BLaER1 (cell line): ENCODE data around the gene INHA.

Experiments
- H3K27ac ChIP-seq: shearing (Covaris generic); formaldehyde crosslinking; 2 replicates; pipeline ENCODE4 v1.8.1; 2022
- H3K27me3 ChIP-seq: shearing (Covaris generic); formaldehyde crosslinking; 2 replicates; pipeline ENCODE4 v1.8.1; 2022
- H3K36me3 ChIP-seq: shearing (Covaris generic); formaldehyde crosslinking; 2 replicates; pipeline ENCODE4 v1.8.1; 2022
- H3K4me1 ChIP-seq: shearing (Covaris generic); formaldehyde crosslinking; 2 replicates; pipeline ENCODE4 v1.8.1; 2022
- H3K4me2 ChIP-seq: shearing (Covaris generic); formaldehyde crosslinking; 2 replicates; pipeline ENCODE4 v1.8.1; 2022
- H3K4me3 ChIP-seq: shearing (Covaris generic); formaldehyde crosslinking; 2 replicates; pipeline ENCODE4 v1.8.1; 2022
- H3K9ac ChIP-seq: shearing (Covaris generic); formaldehyde crosslinking; 2 replicates; pipeline ENCODE4 v1.8.1; 2022
- H3K9me3 ChIP-seq: shearing (Covaris generic); formaldehyde crosslinking; 2 replicates; pipeline ENCODE4 v1.8.1; 2022
- H4K20me1 ChIP-seq: shearing (Covaris generic); formaldehyde crosslinking; 2 replicates; pipeline ENCODE4 v1.8.1; 2022
- Cebpa-rat ChIP-seq: shearing (Covaris generic); IDR thresholded peaks from 2 replicates; pipeline ENCODE4 v1.8.1; 2022

Gene INHA

DNA sequence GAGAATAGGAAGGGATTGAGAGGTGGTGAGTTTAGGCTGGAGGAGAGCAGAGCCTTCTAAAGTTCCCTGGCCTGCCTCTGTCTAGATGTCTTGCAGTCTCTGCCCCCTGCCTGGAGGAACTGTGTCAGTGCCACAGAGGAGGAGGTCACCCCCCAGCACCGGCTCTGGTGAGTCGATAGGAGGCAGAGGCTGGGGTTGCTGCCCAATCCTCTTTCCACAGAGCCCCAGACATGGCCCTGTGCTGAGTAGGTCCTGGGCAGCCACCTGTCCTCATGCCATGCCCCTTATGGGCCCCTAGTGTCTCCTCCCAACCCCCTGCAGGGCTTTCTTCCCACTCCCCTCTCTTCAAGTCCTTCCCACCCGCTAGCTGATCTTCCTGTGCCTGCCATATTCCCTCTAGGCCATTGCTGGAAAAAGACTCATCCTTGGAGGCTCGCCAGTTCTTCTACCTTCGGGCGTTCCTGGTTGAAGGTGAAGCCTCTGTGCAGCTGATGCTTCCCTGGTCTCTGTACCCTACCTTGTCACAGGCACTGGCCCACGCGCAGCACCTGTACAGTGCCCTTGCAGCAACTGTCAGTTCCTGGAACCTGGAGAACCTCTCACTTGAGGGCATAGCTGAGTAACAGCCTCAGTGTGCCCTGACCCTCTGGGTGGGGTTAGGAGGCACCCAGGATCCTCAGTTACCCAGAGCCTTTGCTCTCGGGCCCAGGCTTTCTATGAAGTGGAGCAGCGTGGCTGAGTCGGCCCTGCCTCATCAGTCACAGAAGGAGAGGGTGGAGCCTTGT is 42.2 kb downstream of the INHA start:
- Histone ChIP-seq H3K9ac (no peak overlapping the region), H3K4me2 (peak overlapping the region; percentile 49), H3K36me3 (peaks cover 65% of the 10 kb centered on the region), H3K4me1 (peaks cover 32% of the 10 kb centered on the region), H3K27ac (no peak overlapping the region), H3K9me3 (no peaks in the 10 kb centered on the region), H4K20me1 (peaks cover 16% of the 10 kb centered on the region), H3K4me3 (no peak overlapping the region), H3K27me3 (no peaks in the 10 kb centered on the region)
- TF ChIP-seq Cebpa-rat, result no peak

DNA sequence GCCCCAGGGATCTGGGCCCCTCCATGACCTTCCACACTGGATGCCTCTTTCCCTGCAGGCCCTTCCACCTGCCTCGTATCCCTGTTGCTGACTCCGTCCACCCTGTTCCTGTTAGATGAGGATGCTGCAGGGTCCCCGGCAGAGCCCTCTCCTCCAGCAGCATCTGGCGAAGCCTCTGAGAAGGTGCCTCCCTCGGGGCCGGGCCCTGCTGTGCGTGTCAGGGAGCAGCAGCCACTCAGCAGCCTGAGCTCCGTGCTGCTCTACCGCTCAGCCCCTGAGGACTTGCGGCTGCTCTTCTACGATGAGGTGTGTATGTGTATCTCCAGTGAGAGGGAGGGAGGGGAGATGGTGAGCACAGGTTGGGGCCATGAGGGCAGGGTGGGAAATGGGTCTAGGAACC is 42.9 kb downstream of the INHA start:
- Histone ChIP-seq H3K4me3 (no peak overlapping the region), H4K20me1 (peaks cover 16% of the 10 kb centered on the region), H3K9me3 (no peaks in the 10 kb centered on the region), H3K4me1 (peaks cover 32% of the 10 kb centered on the region), H3K9ac (no peak overlapping the region), H3K27ac (no peak overlapping the region), H3K27me3 (no peaks in the 10 kb centered on the region), H3K4me2 (peak overlapping the region; percentile 49), H3K36me3 (peaks cover 57% of the 10 kb centered on the region)
- TF ChIP-seq Cebpa-rat, result no peak

DNA sequence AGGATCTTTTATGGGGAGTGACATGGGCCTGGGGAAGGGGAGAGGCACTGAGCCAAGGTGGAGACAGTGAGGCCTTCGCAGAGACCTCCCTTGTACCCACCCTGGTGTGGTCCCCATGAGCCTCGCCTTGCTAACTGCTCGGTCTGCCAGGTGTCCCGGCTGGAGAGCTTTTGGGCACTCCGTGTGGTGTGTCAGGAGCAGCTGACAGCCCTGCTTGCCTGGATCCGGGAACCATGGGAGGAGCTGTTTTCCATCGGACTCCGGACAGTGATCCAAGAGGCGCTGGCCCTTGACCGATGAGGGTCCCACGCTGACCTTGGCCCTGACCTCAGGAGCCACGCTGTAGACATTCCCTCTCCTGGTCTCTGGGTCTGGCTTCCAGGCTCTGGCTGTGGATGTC is 43.8 kb downstream of the INHA start:
- no peak overlapping the region for H3K4me3 ChIP-seq
- no peak overlapping the region for H3K27ac ChIP-seq
- peaks cover 49% of the 10 kb centered on the region for H3K36me3 ChIP-seq
- H3K9ac ChIP-seq, result no peak overlapping the region
- no peak overlapping the region for H3K4me2 ChIP-seq
- H3K4me1 ChIP-seq, result peaks cover 32% of the 10 kb centered on the region
- no peaks in the 10 kb centered on the region for H3K9me3 ChIP-seq
- H3K27me3 ChIP-seq, result no peaks in the 10 kb centered on the region
- no peak for TF ChIP-seq Cebpa-rat
- peaks cover 16% of the 10 kb centered on the region for H4K20me1 ChIP-seq

DNA sequence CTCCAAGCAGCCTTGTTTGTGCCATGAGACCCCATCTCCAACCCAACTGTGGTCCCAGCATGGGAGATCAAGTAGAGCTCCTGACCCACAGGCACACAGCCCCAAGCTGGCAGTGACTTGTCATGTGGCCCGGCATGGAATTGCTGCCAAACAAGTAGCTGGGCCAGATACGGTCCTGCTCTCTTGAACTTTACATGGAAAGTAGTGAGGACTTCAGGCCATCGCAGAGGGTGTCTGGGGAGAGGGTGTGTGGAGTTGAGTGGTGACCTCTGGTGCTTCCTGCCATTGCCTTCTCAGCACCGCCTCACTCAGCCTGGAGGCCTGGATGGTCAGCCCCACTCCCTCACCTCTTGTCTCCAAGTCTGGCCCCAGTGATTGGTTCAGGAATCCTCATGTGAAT is 44.4 kb downstream of the INHA start:
- Histone ChIP-seq H3K4me2 (no peak overlapping the region), H3K4me1 (peaks cover 32% of the 10 kb centered on the region), H3K4me3 (no peak overlapping the region), H3K36me3 (peaks cover 42% of the 10 kb centered on the region), H4K20me1 (peaks cover 16% of the 10 kb centered on the region), H3K9me3 (no peaks in the 10 kb centered on the region), H3K27me3 (no peaks in the 10 kb centered on the region), H3K9ac (no peak overlapping the region), H3K27ac (no peak overlapping the region)
- no peak for TF ChIP-seq Cebpa-rat

DNA sequence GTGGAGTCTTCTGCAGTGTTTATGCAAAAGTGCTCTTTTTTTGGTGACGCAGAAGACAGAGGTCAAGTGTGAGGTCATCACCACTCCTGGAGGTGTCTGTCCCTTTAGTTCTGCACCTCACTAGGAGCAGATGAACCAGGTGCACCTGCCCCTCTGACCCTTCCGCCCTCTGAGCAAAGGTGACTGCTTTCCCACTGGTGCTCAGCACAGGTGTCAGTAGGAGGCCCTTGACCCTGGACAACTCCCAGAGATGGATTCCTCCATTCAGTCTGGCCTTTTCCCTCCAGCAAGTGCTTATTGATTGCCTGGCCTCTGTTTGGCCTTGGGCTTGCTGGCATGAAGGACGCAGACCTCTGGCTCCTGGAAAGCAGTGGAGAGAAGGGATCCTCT is 46.6 kb downstream of the INHA start:
- H3K36me3 ChIP-seq, result peaks cover 32% of the 10 kb centered on the region
- peaks cover 18% of the 10 kb centered on the region for H3K4me1 ChIP-seq
- no peaks in the 10 kb centered on the region for H3K27me3 ChIP-seq
- TF ChIP-seq Cebpa-rat, result no peak
- no peaks in the 10 kb centered on the region for H3K9me3 ChIP-seq
- no peak overlapping the region for H3K9ac ChIP-seq
- no peak overlapping the region for H3K4me2 ChIP-seq
- H3K27ac ChIP-seq, result no peak overlapping the region
- H3K4me3 ChIP-seq, result no peak overlapping the region
- peaks cover 16% of the 10 kb centered on the region for H4K20me1 ChIP-seq

DNA sequence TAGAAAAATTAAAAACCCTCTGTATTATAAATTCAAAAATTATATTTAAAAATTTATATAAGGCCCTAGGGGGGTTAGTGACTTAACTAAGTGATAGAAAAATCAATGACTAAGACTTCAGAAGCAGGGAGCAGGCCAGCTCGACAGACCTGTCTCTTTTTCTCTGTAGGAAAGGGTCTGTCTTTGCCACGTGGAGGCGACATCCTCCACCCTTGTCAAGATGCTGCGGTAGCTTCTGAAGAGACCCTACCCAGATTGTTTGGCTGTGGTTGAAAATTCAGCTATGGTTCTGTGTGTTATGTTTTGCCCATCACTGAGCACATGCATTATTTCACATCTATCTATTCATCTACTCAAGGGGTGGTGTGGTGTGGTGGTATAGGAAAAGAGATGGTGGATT is 47.1 kb downstream of the INHA start:
- H3K9ac ChIP-seq, result no peak overlapping the region
- TF ChIP-seq Cebpa-rat, result no peak

DNA sequence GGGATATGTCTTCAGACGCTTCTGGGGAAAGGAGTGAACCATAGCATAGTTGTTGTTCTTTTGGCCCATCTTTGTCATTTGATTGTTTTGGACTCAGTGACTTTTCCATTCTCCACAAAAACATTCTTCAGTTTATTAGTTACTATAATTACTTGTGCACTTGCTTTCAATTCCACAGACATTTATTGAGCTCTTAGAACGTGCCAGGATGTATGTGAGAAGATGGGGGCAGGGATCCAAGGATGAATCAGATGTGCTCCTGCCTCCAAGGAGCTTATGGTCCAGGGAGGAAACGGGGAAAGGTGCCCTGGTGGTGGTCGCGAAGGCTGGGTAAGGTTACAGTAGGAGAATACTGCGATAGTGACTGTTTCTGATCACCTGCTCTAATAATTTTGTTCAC is 48.4 kb downstream of the INHA start:
- no peak for TF ChIP-seq Cebpa-rat
- H3K4me3 ChIP-seq, result no peak overlapping the region
- peaks cover 16% of the 10 kb centered on the region for H3K36me3 ChIP-seq
- H3K9me3 ChIP-seq, result no peaks in the 10 kb centered on the region
- H3K9ac ChIP-seq, result no peak overlapping the region
- no peaks in the 10 kb centered on the region for H4K20me1 ChIP-seq
- peaks cover 2% of the 10 kb centered on the region; the same call in 1 of the 2 replicates for H3K4me1 ChIP-seq
- H3K4me2 ChIP-seq, result no peak overlapping the region
- H3K27me3 ChIP-seq, result 0 out of 2 replicates have a peak, but pooled peaks cover 1% of the 10 kb centered on the region
- no peak overlapping the region for H3K27ac ChIP-seq

More for the DNA sequence above, 47.1 kb downstream of the INHA start:
- Histone ChIP-seq H3K27me3 (no peaks in the 10 kb centered on the region), H3K36me3 (peaks cover 28% of the 10 kb centered on the region), H3K9me3 (no peaks in the 10 kb centered on the region), H3K4me1 (peaks cover 15% of the 10 kb centered on the region), H3K4me2 (no peak overlapping the region), H3K4me3 (no peak overlapping the region), H4K20me1 (peaks cover 13% of the 10 kb centered on the region), H3K27ac (no peak overlapping the region)

DNA sequence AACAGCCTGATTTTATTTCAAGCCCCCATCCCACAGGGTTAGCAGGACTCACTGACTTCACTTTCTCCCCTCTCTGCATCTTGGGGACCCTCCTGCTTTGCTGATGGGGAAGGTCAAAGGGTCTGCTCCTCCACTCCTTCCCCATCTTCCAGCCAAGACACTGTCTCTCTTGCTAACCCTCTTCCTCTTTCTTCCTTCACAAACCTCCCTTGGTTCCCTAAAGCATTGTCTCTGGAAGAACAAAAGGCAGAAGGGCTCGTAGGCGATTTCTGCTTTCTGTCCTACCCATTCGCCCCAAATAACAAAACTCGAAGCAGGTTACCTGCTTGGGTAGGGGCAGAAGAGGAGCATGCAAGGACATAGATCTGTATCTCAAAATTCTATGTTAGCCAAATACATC is 49.8 kb downstream of the INHA start:
- Histone ChIP-seq H3K4me2 (no peak overlapping the region), H3K9me3 (no peaks in the 10 kb centered on the region), H3K9ac (no peak overlapping the region), H3K36me3 (peaks cover 3% of the 10 kb centered on the region; the same call in 1 of the 2 replicates), H3K27me3 (peaks cover 12% of the 10 kb centered on the region), H4K20me1 (no peaks in the 10 kb centered on the region), H3K4me1 (no peaks in the 10 kb centered on the region), H3K27ac (no peak overlapping the region), H3K4me3 (no peak overlapping the region)
- TF ChIP-seq Cebpa-rat, result no peak

DNA sequence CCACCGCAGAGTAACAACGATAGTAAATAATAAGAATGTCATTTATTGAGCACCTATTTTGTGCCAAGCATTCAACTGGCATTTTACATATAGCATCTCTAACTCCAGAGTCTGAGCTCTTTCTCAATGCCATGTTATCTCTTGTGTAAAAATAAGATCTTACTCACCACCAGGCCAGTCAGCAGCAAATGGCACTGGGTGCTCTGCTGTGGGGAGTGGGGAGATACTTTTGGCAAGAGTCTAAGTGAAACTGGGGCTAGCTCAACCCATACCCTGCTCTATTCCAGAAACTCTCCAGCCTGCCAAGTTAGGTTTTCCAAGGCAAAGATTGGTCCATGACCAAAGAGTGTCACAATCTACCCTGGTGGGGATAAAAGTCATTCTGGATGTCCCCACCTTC is 50.4 kb downstream of the INHA start:
- Histone ChIP-seq H3K9ac (no peak overlapping the region), H3K9me3 (no peaks in the 10 kb centered on the region), H3K4me2 (no peak overlapping the region), H3K4me1 (no peaks in the 10 kb centered on the region), H3K27ac (no peak overlapping the region), H3K36me3 (no peaks in the 10 kb centered on the region), H3K27me3 (peaks cover 18% of the 10 kb centered on the region), H3K4me3 (no peak overlapping the region), H4K20me1 (no peaks in the 10 kb centered on the region)
- TF ChIP-seq Cebpa-rat, result no peak

DNA sequence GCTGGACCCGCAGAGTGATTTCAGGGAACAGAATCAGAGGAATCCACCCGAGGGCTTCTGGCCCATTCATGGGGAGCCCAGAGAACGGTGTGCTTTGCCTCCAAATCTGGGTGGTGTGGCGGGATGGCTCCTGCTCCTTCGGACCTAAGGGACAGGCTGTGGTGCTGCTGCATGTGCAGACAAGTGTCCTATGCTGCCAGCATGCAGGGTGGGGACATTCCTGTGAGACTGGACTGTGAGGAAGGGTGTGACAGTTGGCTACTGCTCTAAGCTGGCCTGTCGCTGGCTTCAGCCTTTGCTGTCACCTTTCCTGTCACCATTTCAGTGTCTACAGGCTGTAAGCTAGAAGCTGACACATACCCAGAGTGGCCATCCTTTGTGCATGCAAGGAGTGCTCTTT is 52.5 kb downstream of the INHA start:
- no peak overlapping the region for H3K27ac ChIP-seq
- H3K9me3 ChIP-seq, result no peaks in the 10 kb centered on the region
- H3K4me1 ChIP-seq, result peaks cover 12% of the 10 kb centered on the region; the same call in 1 of the 2 replicates
- H3K4me3 ChIP-seq, result no peak overlapping the region
- H4K20me1 ChIP-seq, result no peaks in the 10 kb centered on the region
- H3K9ac ChIP-seq, result no peak overlapping the region
- TF ChIP-seq Cebpa-rat, result no peak
- H3K4me2 ChIP-seq, result no peak overlapping the region
- H3K27me3 ChIP-seq, result peaks cover 35% of the 10 kb centered on the region
- H3K36me3 ChIP-seq, result no peaks in the 10 kb centered on the region
